GM21576 (cell line): ENCODE data around the gene KCNQ1.

Source experiments
- ATAC-seq: cut with Tn5 transposase; IDR thresholded peaks from one replicate; pipeline ENCODE4 v1.9.1; 2021; ENCODE audit warnings: mild to moderate bottlenecking, moderate library complexity; ENCODE audit not compliant: unreplicated experiment

The KCNQ1 gene

DNA sequence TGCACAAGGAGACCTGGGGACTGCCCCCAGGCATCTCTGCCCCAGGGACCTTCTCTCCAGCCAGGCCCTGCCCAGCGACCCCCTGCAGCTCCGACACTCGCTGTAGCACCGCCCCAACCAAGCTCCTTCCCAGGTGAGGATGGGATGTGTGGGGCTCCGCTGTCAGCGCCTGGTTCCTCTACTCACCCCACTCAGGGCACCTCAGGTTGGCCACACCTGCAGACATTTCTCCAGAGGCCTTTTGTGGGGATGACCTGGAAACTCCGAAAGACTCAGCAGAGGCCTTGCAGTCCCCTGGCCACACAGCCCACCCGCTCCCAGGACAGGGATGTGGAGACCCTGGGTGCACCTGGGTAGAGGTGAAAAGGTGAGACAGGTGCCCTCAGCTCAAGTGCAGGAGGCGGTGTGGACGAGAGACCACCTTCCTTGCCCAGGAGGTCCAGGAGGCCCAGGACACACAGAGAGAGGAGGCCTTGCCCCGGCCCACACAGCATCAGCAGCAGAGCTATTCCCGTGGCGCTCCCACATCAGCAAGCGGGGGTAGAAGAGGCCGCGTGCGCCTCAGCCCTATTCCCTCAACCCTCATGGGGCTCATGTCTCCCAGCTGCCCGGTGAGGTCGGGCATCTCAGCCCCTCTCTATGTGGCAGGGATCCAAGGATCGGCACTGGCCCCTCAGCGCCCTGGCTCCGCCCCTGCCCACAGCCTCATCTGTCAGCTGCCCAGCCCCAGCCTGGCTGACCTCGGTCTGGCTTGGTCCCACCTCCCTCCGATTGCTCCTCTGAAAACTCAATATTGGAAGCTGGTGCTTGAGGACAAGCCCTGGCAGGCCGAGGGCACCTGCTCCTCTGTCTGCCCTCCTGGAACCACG, 21.4 kb upstream of the KCNQ1 start:
- no peak for ATAC-seq

DNA sequence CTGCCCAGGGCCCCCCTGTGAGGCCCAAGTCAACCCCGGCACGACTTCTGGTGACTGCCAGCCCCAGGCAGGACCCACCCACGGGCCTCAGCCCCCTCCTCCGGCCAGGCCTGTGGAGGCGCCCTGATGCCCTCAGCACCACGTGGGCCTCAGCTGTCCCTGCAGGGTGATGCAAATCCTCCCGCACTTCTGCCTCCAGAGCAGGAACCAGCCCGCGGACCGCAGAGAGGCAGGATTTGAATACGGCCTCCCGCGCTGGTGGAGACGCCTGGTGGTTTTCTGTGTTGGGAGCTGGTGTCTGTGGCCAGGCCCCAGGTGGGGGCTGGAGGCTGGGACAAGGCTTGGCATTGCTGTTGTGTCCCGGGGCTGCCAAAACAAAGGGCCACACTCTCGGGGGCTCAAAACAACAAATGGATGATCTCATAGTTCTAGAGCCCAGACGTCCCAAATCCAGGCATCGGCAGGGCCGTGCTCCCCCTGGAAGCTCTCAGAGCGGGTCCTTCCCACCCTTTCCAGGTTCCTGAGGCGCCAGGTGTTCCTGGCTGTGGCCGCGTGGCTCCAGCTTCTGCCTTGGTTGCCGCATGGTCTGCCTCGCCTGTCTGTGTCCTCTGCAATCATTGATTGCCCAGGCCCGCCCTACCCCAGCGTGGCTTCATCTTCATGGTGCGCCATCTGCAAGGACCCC, 19.9 kb upstream of the KCNQ1 start:
- ATAC-seq = no peak

DNA sequence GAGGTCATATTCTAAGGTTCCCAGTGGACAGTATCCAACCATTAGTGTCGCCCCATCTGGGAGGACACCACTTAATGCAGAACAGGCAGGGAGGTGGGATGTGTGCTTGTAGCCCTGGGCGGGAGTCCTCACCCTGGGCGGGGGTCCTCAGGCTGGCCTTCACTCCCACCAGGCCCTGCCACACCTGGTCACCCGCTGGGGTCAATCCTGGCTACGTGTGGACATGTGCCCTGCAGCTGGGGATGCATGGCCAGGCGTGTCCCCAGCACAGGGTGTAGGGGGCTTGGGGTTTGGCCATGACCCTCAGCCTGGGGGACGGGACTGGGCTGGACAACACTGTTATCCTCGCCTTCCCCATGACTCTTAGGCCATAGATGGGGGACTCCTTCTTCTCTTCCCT, 19.3 kb upstream of the KCNQ1 start:
- ATAC-seq = no peak

DNA sequence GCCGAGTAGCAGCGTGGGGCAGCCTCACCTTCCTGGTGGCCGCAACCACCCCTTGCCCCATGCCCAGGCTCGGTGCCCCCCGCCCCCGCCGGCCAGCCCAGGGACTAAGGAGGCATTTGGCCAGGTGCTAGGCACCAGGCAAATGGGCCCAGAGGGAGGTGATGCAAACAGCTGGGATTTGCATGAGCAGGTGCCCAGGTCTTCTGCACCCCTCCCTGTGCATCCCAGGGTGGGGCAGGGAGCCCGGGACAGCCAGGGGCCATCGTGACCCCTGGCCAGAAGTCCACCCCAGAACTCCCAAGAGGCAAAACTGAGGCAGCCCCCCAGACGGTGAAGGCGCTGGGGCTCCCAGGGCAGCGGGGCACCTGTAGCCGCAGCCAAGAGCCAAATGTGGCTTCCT, 18.6 kb upstream of the KCNQ1 start:
- no peak for ATAC-seq

DNA sequence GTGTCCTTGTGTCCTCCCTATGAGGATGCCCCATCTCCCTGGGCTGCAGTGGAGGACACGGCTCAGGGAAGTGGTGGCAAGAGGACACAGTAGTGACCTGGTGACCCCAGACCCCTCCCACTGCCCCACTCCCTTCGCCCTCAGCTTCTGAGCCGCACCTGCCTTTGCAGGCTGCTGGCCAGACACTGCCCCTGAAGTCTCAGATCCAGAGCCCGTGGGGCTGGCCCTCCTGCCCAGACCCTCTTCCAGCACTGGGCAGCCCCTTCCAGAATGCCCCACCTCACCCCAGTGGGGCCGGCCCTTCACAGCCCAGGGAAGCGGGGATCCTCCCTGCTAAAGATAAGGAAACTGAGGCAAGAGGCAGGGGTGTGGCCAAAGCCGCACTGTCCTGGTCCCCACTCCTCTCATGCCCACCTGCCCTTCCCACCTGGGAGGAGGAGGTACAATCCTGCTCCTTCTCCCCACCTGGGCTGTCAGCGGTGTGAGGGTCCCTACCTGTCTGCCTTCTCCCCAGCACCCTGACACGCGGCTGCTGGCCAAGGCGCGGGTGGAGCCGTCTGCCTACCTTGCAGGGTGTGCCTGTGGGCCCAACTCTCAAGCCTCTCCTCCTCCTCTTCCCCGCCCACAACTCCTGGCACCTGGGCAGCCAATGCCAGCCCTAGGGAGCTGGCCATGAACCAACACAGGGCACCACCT, 17.8 kb upstream of the KCNQ1 start:
- ATAC-seq = no peak

DNA sequence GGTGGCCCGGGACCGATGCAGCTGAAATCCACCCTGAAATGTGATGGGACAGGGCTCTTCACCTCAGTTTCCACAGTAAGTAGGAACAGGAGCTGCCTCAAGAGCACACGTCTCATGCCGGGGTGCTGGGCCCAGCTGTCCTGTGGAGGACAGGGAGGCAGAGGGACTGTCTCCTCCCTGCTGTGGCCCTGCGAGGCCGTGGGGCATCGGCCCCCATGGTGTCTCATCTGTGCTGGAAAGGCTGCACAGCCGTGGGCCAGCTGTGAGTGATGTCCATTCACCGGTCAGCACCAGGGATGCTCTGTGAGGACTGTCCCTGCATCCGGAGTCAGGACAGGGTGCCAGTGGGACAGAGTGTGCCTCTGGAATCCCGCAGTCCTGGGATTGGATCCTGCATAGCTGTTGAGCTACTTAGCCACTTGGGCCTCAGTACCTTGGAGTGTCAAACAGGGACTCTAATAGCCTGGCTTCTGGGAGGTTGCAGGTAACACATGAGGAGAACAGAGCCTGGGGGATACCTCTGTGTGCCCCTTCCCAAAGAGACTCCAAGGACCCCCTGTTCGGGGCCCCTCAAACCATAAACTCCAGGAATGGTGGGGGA, 17.0 kb upstream of the KCNQ1 start:
- no peak for ATAC-seq

DNA sequence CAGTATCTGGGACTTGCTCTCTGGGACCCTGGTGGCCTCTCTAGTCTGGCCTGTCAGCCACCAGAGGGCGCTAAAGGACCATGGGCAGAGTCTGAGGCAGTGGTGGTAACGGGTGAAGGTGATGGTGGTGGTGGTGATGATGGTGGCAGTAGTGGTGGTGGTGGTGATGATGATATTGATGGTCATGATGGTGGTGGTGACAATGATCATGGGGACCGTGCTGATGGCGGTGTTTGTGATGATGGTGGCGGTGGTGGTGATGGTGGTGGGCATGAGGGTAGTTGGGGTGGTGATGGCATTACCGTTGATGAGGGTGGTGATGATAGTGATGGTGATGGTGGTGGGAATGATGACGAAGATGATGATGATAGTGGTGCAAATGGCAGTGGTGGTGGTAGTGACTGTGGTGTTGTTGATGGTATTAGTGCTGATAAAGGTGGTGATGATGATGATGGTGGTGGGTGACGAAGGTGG, 16.4 kb upstream of the KCNQ1 start:
- no peak for ATAC-seq

DNA sequence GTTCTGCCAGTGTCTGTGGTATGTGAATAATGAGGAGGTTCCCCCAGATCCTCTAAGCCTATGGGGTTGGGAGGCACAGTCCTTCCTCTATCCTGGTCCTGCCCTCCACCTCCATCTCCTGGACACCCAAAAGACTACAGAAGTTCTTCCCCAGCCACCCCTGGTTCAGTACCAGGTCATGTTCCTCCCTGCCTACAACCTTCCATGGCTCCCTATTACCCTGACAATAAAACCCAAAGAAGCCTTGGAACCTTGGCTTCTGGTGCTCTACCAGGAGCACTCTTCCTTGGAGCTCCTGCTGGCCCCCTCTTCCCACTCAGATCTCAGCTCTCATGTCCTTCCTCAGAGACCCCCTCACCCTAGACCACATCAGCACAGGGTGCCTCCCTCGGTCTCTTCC, 13.4 kb upstream of the KCNQ1 start:
- no peak for ATAC-seq

DNA sequence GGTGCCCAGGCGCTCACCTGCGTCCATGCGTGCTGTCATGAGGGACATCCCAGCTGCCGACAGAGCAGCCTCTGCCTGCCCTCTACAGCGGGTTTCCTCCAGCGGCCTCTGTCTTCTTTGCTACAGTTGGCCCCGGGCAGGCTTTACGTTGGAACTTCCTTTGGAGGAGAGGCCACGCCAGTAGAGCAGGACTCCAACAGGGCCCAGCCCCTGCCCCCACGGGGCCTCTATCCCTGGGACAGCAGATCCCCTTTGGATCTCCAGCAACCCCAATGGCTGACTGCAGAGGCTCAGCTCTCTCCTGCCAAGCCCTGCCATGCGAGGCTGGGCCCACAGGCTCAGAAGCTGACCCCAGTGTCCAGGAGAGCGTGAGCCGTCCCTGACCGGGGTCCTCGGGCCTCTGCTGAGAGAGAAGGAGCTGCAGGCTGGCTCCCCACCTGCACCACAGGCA, 12.6 kb upstream of the KCNQ1 start:
- no peak for ATAC-seq

DNA sequence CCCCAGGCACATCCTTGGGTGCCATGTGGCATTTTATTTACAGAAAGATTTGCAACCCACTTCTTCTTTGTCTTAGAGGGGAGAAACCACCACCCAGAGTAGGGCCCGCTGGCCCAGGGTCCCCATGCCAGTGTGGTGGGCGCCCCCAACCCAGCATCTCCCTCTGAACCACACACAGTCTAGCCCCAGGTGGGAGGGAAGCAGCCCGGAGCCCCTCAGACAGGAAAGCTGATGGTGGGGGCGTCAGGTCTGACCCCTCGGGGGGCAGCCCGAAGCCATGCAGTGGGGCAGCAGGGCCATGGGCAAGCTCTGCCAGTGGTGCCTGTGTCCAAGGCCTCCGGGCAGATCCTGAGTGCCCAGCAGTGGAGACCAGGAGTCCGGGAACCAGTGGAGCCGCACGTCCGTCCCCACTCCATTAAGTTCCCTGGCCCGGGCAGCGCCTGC, 12.2 kb upstream of the KCNQ1 start:
- ATAC-seq = no peak

DNA sequence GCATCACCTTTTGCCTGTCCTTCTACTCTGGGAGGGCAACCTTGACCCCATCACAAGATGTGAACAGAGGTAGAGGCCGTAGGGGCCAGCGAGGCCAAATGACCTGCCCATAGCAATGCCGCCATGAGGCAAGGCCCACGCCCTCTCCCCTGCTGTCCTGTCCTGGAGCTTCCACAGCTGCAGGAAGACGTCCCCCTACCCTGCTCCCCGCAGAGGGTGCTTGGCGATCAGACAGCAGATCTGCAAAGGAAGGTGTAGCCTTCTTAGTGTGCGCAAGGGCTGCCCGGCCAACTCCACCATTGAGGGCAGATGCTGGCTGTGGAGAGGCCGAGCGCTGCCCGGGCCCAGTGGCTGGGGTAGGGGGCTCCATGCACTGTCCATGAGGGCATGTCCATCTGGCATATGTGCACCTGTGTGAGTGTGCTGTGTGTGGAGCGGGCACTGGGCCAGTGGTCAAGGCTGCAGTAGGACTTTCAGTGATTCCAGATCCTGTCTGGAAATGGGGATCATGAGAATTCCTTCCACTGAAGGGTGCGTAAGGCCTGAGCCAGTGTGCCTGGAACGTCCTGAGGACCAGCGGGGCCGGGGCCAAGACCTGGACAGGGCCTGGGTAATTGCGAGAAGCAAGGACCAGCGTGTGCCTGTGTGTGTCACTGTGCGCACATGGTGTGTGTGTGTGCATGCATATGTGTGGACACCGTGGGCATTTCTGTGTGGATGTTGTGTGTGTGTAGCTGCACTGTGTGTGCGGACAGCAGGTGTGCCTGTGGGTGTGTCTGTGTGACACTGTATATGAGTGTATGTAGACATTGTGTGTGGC, 11.5 kb upstream of the KCNQ1 start:
- ATAC-seq = no peak

DNA sequence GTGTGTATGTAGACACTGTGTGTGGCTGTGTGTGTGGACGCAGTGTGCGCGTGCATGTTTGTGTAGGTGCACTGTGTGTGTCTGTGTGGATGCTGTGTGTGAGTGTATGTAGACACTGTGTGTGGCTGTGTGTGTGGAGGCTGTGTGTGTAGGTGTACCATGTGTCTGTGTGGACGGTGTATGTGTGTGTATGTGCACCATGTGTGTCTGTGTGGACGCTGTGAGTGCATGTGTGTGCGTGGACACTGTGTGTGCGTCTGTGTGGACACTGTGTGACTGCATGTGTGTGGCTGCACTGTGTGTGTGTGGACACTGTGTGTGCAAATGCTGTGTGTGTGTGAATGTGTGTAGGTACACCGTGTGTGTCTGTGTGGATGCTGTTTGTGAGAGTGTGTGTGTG, 10.8 kb upstream of the KCNQ1 start:
- ATAC-seq = no peak

DNA sequence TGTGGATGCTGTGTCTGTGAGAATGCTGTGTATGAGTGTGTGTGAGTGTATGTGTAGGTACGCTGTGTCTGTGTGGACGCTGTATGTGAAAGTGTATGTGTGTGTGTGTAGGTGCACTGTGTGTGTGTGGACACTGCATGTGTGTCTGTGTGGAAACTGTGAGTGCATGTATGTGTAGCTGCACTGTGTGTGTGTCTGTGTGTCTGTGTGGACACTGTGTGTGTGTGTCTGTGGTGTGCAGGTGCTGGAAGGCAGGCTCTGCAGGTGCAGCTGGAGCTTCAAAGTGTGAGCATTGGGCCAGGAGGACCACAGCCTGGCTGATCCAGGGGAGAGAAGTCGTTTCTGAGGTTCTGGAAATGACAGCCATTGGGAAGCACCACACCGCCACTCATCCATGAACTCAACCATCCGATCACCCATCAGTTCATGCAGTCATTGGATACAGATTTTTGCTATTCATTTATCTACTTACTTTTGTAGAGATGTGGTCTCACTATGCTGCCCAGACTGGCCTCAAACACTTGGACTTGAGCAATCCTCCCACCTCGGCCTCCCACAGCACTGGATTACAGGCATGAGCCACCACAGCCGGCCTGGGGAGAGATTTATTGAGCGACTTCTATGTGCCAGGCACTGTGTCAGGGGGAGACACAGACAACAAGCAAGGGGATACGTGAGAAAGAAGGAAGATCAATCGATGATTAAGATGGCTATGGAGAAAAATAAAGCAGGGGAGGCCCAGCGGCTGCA, 10.1 kb upstream of the KCNQ1 start:
- ATAC-seq = no peak

DNA sequence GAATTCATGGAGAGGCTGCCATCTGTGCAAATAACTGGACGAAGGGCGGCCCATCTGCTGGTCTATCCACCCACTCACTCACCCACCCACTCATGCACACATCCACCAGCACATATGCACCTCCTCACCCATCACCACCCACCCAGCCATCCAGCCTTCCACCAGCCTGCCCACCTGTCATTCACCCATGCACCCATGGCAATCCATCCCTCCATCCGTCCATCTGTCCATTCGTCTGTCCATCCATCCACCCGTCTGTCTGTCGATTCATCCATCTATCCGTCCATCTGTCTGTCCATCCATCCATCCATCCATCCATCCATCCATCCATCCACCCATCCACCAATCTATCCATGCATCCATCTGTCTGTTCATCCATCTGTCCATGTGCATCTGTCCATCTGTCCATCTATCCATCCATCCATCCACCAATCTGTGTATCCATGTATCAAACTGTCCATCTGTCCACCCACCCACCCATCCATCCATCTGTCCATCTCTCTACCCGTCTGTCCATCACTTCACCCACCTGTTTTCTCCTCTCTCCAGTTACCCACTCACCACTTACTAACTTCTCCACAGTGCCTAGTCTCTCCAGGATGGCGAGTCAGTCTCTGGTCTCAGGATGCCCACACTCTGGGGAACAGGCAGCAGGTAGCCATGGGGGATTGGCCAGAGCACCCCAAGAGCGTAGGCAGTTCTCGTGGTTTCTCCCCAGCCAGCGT, 9.4 kb upstream of the KCNQ1 start:
- ATAC-seq = no peak

DNA sequence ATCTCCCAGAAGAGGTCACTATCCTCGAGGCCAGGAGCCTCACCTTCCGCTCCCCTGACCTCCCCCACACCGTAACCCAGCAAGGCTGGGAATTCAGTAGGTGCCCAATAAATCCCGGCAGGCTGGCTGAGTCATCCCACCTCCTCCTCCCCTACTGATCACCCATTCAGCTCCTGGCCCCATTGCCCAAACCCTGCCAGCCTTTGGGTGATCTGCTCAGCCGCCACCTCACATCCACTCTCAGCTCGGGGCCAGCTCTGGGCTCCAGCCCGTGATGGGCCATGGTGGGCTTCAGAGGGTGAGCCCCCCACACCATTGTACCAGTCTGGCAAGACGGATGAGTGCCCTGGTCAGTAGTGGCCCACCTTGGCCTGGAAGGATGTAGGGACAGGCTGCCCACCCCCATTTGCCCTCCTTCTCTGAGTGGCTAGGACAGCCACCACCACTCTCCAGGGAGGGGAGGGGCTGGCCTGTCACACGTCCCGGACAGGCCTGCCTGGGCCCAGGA, 8.7 kb upstream of the KCNQ1 start:
- no peak for ATAC-seq

DNA sequence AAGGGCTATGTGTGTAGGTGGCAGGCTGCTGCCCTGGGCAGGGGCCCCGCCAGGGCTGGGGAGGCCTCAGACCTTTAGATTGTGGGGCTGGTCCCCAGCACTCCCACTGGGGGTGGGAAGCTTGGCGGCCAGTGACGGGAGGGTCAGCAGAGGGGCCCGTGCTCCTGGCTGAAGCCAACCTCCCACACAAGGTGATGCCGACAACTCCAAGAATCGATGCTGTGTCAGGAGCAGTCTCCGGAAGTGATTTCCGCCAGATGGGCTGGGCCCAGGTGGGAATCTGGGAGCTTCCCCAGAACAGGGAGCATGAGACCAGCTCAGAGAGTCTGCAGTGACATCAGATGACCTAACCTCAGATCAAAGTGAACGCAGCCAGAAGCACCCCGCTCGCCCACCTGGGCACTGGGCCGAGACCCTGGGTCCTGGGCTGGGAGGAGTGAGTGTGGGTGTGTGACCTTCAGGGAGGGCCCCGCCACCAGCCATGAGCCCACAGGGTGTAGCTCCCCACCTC, 8.2 kb upstream of the KCNQ1 start:
- no peak for ATAC-seq

DNA sequence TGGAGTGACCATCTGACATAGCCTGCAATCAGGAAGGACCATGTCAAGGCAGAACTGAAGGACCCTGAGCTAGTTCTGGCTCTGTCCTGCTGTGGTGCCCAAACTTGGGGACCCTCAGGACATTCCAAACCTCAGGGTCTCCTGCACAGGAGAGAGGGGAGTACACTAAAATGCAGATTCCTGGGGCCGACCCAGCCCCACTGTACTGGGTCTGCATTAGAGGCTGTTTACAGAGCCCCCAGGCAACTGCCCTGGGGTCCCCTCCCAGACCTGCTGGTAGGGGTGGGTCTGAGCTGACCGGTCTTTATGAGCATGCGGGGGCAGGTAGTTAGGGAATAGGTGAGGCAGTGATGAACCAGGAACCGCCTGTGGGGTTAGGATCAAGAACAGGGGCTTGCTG, 7.3 kb upstream of the KCNQ1 start:
- no peak for ATAC-seq

DNA sequence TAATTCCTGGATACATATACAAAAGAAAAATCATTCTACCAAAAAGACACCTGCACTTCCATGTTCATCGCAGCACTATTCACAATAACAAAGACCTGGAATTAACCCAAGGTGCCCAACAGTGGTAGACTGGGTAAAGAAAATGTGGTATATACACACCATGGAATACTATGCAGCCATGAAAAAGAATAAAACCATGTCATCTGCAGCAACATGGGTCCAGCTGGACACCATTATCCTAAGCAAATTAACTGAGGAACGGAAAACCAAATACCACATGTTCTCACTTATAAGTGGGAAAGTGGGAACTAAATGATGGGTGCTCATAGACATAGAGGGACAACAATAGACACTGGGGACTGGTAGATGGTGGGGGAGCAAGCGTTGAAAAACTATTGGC, 5.0 kb upstream of the KCNQ1 start:
- ATAC-seq = no peak

DNA sequence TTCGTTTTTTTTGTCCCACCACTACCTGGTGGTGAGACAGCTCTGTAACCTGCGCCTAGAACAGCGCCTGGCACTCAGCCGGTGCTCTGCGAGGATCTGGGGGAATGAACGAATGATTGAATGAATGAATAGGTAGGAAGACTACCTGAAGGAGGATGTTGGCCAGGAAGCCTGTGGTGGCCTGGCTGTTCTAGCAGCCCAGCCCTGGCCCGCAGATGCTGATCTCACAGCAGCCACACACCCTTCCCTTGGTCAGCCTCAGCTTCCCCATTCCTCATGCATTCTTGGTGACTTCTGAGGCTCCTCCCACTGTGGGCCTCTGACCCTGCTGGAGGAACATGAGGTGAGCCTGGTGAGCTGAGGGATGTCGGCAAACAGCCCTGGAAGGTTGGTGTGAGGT, 4.2 kb upstream of the KCNQ1 start:
- no peak for ATAC-seq
